SU-DHL-6 (cell line): ENCODE results near the gene MEF2D.

Experiments
- H2AFZ ChIP-seq: fragments of 200-600 bp; sonication (generic); 2 replicates; pipeline ENCODE4 v1.6.1; 2014; ENCODE audit warnings: low read depth, mild to moderate bottlenecking, moderate library complexity, mixed read lengths, antibody characterized with exemption, low read length; ENCODE audit not compliant: severe bottlenecking
- H3F3A ChIP-seq: fragments of 200-600 bp; shearing (Covaris generic); 2 replicates; pipeline ENCODE4 v1.6.0; 2016; ENCODE audit warnings: antibody characterized with exemption, mild to moderate bottlenecking; ENCODE audit not compliant: insufficient read depth
- H3K27ac ChIP-seq: fragments of 200-600 bp; sonication (generic); 2 replicates; pipeline ENCODE4 v1.5.1; 2016; ENCODE audit warnings: low read depth, mild to moderate bottlenecking, low read length, moderate library complexity, mixed read lengths
- H3K27me3 ChIP-seq: fragments of 200-600 bp; sonication (generic), shearing (Covaris generic); 2 replicates; pipeline ENCODE4 v1.6.0; 2014; ENCODE audit warnings: mild to moderate bottlenecking, low read length
- H3K36me3 ChIP-seq: fragments of 200-600 bp; sonication (generic); 2 replicates; pipeline ENCODE4 v1.6.1; 2014; ENCODE audit warnings: mild to moderate bottlenecking, low read length, mixed read lengths
- H3K4me2 ChIP-seq: fragments of 300-600, 200-600 bp; shearing (Covaris generic), sonication (generic); 2 replicates; pipeline ENCODE4 v1.6.0; 2014; ENCODE audit warnings: low read length, low read depth, mild to moderate bottlenecking; ENCODE audit not compliant: poor library complexity, severe bottlenecking
- H3K4me3 ChIP-seq: fragments of 200-600 bp; sonication (generic); 2 replicates; pipeline ENCODE4 v1.5.1; 2014; ENCODE audit warnings: antibody characterized with exemption, low read length, mild to moderate bottlenecking, mixed read lengths; ENCODE audit not compliant: insufficient read depth, poor library complexity, severe bottlenecking
- H3K79me2 ChIP-seq: fragments of 200-600 bp; sonication (generic); 2 replicates; pipeline ENCODE4 v1.6.1; 2014; ENCODE audit warnings: mild to moderate bottlenecking, low read length, moderate library complexity; ENCODE audit not compliant: insufficient read depth
- H3K9ac ChIP-seq: fragments of 200-600 bp; sonication (generic); 2 replicates; pipeline ENCODE4 v1.7.0; 2014; ENCODE audit warnings: mild to moderate bottlenecking, low read length
- H3K9me2 ChIP-seq: fragments of 200-600 bp; sonication (generic); replicated peaks from 2 replicates; pipeline ENCODE4 v1.6.1; 2014; ENCODE audit warnings: low read length; ENCODE audit not compliant: insufficient read depth
- H3K9me3 ChIP-seq: fragments of 200-600 bp; sonication (generic); 2 replicates; pipeline ENCODE4 v1.6.1; 2014; ENCODE audit warnings: low read length, mixed read lengths; ENCODE audit not compliant: insufficient read depth
- H4K20me1 ChIP-seq: fragments of 200-600 bp; sonication (generic); 2 replicates; pipeline ENCODE4 v1.6.1; 2014; ENCODE audit warnings: low read depth, mild to moderate bottlenecking, antibody characterized with exemption, low read length, moderate library complexity, mixed read lengths
- CTCF ChIP-seq: fragments of 200-600 bp; sonication (generic); IDR thresholded peaks from one replicate; pipeline ENCODE4 v1.5.1; 2017; ENCODE audit warnings: antibody characterized with exemption, mild to moderate bottlenecking, low read length, moderate library complexity; ENCODE audit not compliant: insufficient read depth, poor library complexity, severe bottlenecking
- EZH2phosphoT487 ChIP-seq: fragments of 200-600 bp; sonication (generic), shearing (Covaris generic); conservative IDR thresholded peaks from 2 replicates; pipeline ENCODE4 v1.6.1; 2018; ENCODE audit warnings: mild to moderate bottlenecking, antibody characterized with exemption, low read length, moderate library complexity, mixed read lengths

Gene MEF2D

GRCh38 chr1:156444407-156445001 is 56.1 kb downstream of the MEF2D start:
- H3K36me3 ChIP-seq = no peaks in the 10 kb centered on the region
- H3K9me2 ChIP-seq = no peaks in the 10 kb centered on the region
- TF ChIP-seq EZH2phosphoT487 = no peak
- no peak for TF ChIP-seq CTCF
- no peaks in the 10 kb centered on the region for H3K27me3 ChIP-seq
- no peaks in the 10 kb centered on the region for H3F3A ChIP-seq
- no peak overlapping the region for H3K4me3 ChIP-seq
- no peak overlapping the region for H3K4me2 ChIP-seq
- no peaks in the 10 kb centered on the region for H3K79me2 ChIP-seq
- no peak overlapping the region for H3K27ac ChIP-seq
- no peak overlapping the region for H2AFZ ChIP-seq
- no peaks in the 10 kb centered on the region for H3K9me3 ChIP-seq
- H3K9ac ChIP-seq = no peak overlapping the region
- no peaks in the 10 kb centered on the region for H4K20me1 ChIP-seq

- Histone ChIP-seq H3K9me3 (no peaks in the 10 kb centered on the region), H3K4me3 (no peak overlapping the region), H3K27me3 (no peaks in the 10 kb centered on the region), H3K36me3 (no peaks in the 10 kb centered on the region), H3K79me2 (no peaks in the 10 kb centered on the region), H4K20me1 (no peaks in the 10 kb centered on the region), H3F3A (no peaks in the 10 kb centered on the region), H3K4me2 (no peak overlapping the region), H3K27ac (no peak overlapping the region), H3K9ac (no peak overlapping the region), H3K9me2 (no peaks in the 10 kb centered on the region), H2AFZ (no peak overlapping the region)
- TF ChIP-seq EZH2phosphoT487 = no peak
- TF ChIP-seq CTCF = no peak
Observed at GRCh38 chr1:156443286-156443685, 57.3 kb downstream of the MEF2D start.

- no peaks in the 10 kb centered on the region for H3K36me3 ChIP-seq
- H3K79me2 ChIP-seq = no peaks in the 10 kb centered on the region
- no peak overlapping the region for H3K4me2 ChIP-seq
- no peak overlapping the region for H3K9ac ChIP-seq
- no peaks in the 10 kb centered on the region for H3K9me2 ChIP-seq
- no peaks in the 10 kb centered on the region for H3K9me3 ChIP-seq
- TF ChIP-seq CTCF (no peak), EZH2phosphoT487 (no peak)
- H3K4me3 ChIP-seq = no peak overlapping the region
- no peaks in the 10 kb centered on the region for H3K27me3 ChIP-seq
- H4K20me1 ChIP-seq = no peaks in the 10 kb centered on the region
- no peak overlapping the region for H2AFZ ChIP-seq
- H3F3A ChIP-seq = no peaks in the 10 kb centered on the region
- H3K27ac ChIP-seq = no peak overlapping the region
Observed at GRCh38 chr1:156440654-156441437, 59.7 kb downstream of the MEF2D start.
